ENCODE results near the gene ARMH1.

DNA sequence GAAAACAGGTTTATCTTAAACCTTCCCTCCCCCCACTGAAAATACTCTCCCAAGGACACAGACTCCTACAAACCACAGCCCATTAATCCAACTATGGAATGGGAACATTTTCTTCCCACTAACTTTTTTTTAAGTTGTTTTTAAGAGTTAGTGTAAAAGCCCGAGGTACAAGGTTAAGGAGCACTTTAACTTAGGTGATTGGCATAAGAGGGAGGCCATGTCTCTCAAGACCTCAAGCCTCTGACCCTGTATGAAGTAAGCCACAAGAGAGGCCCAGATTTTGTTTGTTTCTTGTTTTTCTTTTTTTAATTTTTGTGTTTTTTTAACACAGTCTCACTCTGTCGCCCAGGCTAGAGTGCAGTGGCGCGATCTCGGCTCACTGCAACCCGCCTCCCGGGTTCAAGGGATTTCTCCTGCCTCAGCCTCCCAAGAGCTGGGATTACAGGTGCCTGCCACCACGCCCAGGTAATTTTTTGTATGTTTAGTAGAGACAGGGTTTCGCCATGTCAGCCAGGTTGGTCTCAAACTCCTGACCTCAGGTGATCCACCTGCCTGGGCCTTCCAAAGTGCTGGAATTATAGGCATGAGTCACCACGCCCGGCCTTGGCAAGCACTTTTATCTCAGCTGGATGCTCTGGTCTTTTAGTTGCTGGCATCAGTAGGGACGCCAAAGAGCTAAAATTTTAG, 14.4 kb downstream of the ARMH1 start:
- TF ChIP-seq, protein P1, sequence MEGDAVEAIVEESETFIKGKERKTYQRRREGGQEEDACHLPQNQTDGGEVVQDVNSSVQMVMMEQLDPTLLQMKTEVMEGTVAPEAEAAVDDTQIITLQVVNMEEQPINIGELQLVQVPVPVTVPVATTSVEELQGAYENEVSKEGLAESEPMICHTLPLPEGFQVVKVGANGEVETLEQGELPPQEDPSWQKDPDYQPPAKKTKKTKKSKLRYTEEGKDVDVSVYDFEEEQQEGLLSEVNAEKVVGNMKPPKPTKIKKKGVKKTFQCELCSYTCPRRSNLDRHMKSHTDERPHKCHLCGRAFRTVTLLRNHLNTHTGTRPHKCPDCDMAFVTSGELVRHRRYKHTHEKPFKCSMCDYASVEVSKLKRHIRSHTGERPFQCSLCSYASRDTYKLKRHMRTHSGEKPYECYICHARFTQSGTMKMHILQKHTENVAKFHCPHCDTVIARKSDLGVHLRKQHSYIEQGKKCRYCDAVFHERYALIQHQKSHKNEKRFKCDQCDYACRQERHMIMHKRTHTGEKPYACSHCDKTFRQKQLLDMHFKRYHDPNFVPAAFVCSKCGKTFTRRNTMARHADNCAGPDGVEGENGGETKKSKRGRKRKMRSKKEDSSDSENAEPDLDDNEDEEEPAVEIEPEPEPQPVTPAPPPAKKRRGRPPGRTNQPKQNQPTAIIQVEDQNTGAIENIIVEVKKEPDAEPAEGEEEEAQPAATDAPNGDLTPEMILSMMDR (IDR thresholded peaks at IDR 0.05; ENCODE audit: low read depth, low read length) = no peak
- TF ChIP-seq POLR2A (IDR thresholded peaks at IDR 0.05; ENCODE audit: extremely low read depth, insufficient read length) (no peak), MYC (IDR thresholded peaks at IDR 0.05; ENCODE audit: low read depth, low read length) (no peak)
